ENCODE data around the gene CCDC157. TPM values are rescaled to one million over a fixed set of nuclear protein-coding genes. Genes with fewer than 3 reads are reported as not detected.

CCDC157 gene
- total RNA-seq, 1 donor from 2014 or later = 2.3 TPM

Other genes starting within 250 kb of the CCDC157 start
- gene LIF, start 110.2 kb upstream of the CCDC157 start, total RNA-seq = 18.9 to 21.5 TPM (median 21.3 TPM) in 3 replicates
- gene OSM, start 90.2 kb upstream of the CCDC157 start, total RNA-seq = not detected in 3 replicates
- gene CASTOR1, start 67.5 kb upstream of the CCDC157 start, total RNA-seq = 12.1 to 18.9 TPM (median 17.0 TPM) in 3 replicates
- 24.3 to 28.0 TPM (median 26.9 TPM) in 3 replicates for gene TBC1D10A, start 30.1 kb upstream of the CCDC157 start, total RNA-seq
- gene SF3A1, start 113 bp upstream of the CCDC157 start, total RNA-seq = 110 to 127 TPM (median 115 TPM) in 3 replicates
- 35.2 to 36.2 TPM (median 36.0 TPM) in 3 replicates for gene RNF215, start 30.4 kb downstream of the CCDC157 start, total RNA-seq
- gene SEC14L2, start 40.0 kb downstream of the CCDC157 start, total RNA-seq = 15.5 to 39.5 TPM (median 15.6 TPM) in 3 replicates
- gene MTFP1, start 68.8 kb downstream of the CCDC157 start, total RNA-seq = 9.3 to 12.7 TPM (median 12.1 TPM) in 3 replicates
- gene SEC14L3, start 115.0 kb downstream of the CCDC157 start, total RNA-seq = not detected in 3 replicates
- gene SEC14L4, start 148.7 kb downstream of the CCDC157 start, total RNA-seq = not detected in 3 replicates
- 0.77 to 2.0 TPM (median 1.2 TPM) in 3 replicates for gene SEC14L6, start 189.7 kb downstream of the CCDC157 start, total RNA-seq
- gene GAL3ST1, start 217.7 kb downstream of the CCDC157 start, total RNA-seq = 0.82 to 3.9 TPM (median 2.8 TPM) in 3 replicates
- gene PES1, start 234.9 kb downstream of the CCDC157 start, total RNA-seq = 53.6 to 61.7 TPM (median 56.4 TPM) in 3 replicates

Data from chondrocyte (in vitro differentiated cells).